ENCODE measurements around the gene PLA2G6. TPM values are rescaled to one million over a fixed set of nuclear protein-coding genes. Genes with fewer than 3 reads are reported as not detected.

The PLA2G6 gene
- total RNA-seq, 3 donors from 2014 or later, result 41.1 to 68.1 (median 59.3) TPM

DNA sequence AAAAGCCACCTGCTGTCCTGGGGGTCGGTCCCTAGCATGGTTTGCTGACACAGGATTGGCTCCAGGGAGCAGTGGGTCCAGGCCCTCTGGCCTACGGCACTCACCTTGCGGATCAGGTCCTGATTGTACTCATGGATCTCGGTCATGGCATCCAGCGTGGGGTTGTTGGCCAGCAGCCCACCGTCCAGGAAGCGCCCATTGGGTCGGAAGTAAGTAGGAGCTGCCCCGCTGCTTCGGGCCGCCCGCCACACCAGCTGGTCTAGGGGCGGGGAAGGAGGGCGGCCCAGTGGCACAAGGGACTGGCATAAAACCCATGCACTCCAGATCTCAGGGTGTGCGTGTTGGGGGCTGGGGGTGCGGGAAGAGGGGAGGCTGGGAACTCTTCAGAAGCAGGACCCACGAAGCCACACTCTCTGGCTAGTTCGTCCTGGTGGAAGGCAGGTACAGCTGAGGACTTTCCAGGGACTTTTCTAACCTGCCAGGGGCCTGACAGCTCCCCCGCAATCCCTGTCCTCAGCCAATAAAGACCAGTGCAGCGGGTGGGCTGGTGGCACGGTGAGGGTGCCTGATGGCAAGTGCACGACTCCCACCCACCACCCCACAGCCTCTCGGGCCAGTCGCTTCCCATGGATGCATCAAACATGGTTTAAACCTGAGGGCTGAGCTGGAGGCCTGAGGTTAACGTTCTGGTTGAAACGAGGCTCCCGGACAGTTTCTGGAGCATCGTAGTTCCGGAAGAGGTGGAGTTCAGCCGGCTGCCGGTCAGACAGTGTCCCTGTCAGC lies 66.0 kb downstream of the PLA2G6 start:
- TF ChIP-seq POLR2AphosphoS5 (IDR thresholded peaks at IDR 0.05) (no peak), POLR2A (IDR thresholded peaks at IDR 0.05) (no peak)
- TF ChIP-seq, protein P1, sequence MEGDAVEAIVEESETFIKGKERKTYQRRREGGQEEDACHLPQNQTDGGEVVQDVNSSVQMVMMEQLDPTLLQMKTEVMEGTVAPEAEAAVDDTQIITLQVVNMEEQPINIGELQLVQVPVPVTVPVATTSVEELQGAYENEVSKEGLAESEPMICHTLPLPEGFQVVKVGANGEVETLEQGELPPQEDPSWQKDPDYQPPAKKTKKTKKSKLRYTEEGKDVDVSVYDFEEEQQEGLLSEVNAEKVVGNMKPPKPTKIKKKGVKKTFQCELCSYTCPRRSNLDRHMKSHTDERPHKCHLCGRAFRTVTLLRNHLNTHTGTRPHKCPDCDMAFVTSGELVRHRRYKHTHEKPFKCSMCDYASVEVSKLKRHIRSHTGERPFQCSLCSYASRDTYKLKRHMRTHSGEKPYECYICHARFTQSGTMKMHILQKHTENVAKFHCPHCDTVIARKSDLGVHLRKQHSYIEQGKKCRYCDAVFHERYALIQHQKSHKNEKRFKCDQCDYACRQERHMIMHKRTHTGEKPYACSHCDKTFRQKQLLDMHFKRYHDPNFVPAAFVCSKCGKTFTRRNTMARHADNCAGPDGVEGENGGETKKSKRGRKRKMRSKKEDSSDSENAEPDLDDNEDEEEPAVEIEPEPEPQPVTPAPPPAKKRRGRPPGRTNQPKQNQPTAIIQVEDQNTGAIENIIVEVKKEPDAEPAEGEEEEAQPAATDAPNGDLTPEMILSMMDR (IDR thresholded peaks at IDR 0.05), result no peak
- Histone ChIP-seq H3K4me3 (no peak overlapping the region), H3K27ac (no peak overlapping the region), H3K9me3 (no peaks in the 10 kb centered on the region), H3K27me3 (no peaks in the 10 kb centered on the region), H3K4me1 (peaks cover 0 to 6% of the 10 kb centered on the region in 2 donors), H3K36me3 (no peaks in the 10 kb centered on the region)
- intact Hi-C loops (cut with DNase I; ENCODE audit: low total_unique reads), result loop anchor here (10.0 kb wide), 1 partner anchor 239 kb away; no protein-coding TSS in a partner anchor
- DNase-seq (ENCODE audit: low spot score in 2 of 2), result no peak

DNA sequence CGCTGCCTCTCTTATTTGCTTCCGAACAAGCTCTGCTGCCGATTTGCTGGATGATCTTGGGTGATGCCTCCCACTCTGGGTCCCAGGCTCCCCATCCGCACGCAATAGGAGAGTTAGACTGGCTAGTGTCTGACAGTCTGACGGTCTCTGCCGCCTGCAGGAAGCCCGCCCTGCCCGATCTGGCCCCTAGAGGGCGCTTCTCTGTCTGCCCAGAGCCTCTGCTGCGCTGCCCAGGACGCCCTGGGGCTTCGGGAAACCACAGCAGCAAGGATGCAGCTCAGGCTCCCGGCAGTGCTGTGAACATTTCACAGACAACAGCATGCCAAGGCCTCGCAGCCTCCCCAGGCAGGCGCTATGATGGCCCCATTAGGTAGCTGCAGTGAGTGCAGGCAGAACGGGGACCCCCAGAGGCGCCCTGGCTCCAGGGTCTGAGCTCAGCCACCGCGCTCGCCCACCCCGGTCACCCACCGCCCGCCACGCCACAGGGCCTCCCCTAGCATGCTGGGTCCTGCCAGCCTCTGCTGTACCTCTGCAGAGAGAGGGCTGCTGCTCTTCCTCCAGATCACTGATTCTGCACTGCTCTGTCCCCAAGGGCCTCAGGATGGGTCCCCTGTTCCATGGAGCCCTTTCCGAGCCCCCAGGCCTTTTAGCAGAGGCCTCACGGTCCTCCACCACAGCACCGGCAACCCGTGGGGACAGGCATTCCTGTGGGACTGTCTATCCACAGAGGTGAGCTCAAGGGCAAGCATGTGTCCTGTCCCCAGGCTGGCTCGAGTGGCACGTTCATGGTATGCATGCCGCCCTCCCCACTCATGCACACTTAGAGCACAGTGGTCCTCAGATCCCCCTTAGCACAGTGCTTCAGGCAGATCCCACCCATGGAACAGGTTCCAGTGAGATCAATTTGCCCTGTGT lies 66.9 kb downstream of the PLA2G6 start:
- H3K36me3 ChIP-seq, result no peaks in the 10 kb centered on the region
- H3K4me1 ChIP-seq, result peaks cover 0 to 6% of the 10 kb centered on the region in 2 donors
- DNase-seq (ENCODE audit: low spot score in 2 of 2), result peak; percentile 73 to 89
- H3K27ac ChIP-seq, result no peak overlapping the region
- peak in 1 of 3 donors; percentile 20 for TF ChIP-seq POLR2AphosphoS5 (IDR thresholded peaks at IDR 0.05)
- TF ChIP-seq, protein P1 (IDR thresholded peaks at IDR 0.05), result peak; percentile 57 to 90 (median 89)
- no peak for TF ChIP-seq POLR2A (IDR thresholded peaks at IDR 0.05)
- no peaks in the 10 kb centered on the region for H3K27me3 ChIP-seq
- no peak overlapping the region for H3K4me3 ChIP-seq
- H3K9me3 ChIP-seq, result no peaks in the 10 kb centered on the region
- intact Hi-C loops (cut with DNase I; ENCODE audit: low total_unique reads), result loop anchor here (10.0 kb wide), 1 partner anchor 240 kb away; no protein-coding TSS in a partner anchor

DNA sequence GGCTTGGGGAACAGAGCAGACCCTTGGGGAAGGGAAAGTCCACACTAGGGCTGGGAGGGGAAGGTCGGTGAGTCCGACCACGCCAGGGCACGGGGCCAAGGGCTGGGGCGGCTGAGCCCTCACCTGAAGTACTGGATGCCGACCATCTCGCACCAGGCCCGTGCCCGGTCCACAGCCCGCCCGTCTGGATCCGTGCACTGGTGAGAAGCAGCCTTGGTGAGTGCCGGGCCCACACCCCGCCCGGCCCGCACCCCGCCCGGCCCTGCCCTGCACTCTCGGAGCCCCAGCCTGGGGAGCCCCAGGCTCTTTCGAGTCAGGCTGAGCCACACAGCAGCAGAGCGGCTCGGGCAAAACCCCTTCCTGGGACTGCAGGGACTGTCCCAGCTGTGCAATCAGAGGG lies 69.2 kb downstream of the PLA2G6 start:
- Histone ChIP-seq H3K4me3 (no peak overlapping the region), H3K27ac (no peak overlapping the region), H3K27me3 (no peaks in the 10 kb centered on the region), H3K36me3 (no peaks in the 10 kb centered on the region), H3K4me1 (peaks cover 0 to 6% of the 10 kb centered on the region in 2 donors), H3K9me3 (no peaks in the 10 kb centered on the region)
- no peak for TF ChIP-seq POLR2A (IDR thresholded peaks at IDR 0.05)
- no peak for TF ChIP-seq POLR2AphosphoS5 (IDR thresholded peaks at IDR 0.05)
- TF ChIP-seq, protein P1 (IDR thresholded peaks at IDR 0.05), result no peak
- DNase-seq (ENCODE audit: low spot score in 2 of 2), result no peak
- intact Hi-C loops (cut with DNase I; ENCODE audit: low total_unique reads), result loop anchor here (10.0 kb wide), 1 partner anchor 242 kb away; no protein-coding TSS in a partner anchor

GRCh38 chr22:38111925-38112355 lies 69.7 kb downstream of the PLA2G6 start:
- TF ChIP-seq POLR2A (IDR thresholded peaks at IDR 0.05), result no peak
- TF ChIP-seq POLR2AphosphoS5 (IDR thresholded peaks at IDR 0.05), result no peak
- TF ChIP-seq, protein P1 (IDR thresholded peaks at IDR 0.05), result no peak
- Histone ChIP-seq H3K9me3 (no peaks in the 10 kb centered on the region), H3K27me3 (no peaks in the 10 kb centered on the region), H3K27ac (no peak overlapping the region), H3K4me1 (peaks cover 0 to 6% of the 10 kb centered on the region in 2 donors), H3K4me3 (no peak overlapping the region), H3K36me3 (no peaks in the 10 kb centered on the region)
- intact Hi-C loops (cut with DNase I; ENCODE audit: low total_unique reads), result loop anchor here (10.0 kb wide), 1 partner anchor 243 kb away; no protein-coding TSS in a partner anchor
- no peak for DNase-seq (ENCODE audit: low spot score in 2 of 2)

Measured in breast epithelium (tissue), 4 donors.